GM23248 (cell line): Measurements from ENCODE around the gene CNTN4.

Source experiments
- EZH2 ChIP-seq: fragments of 200-600 bp; sonication (generic); IDR thresholded peaks from 2 replicates; pipeline ENCODE4 v1.6.1; 2018; ENCODE audit warnings: antibody characterized with exemption, mild to moderate bottlenecking; ENCODE audit not compliant: insufficient read depth, poor library complexity, severe bottlenecking
- EZH2phosphoT487 ChIP-seq: fragments of 200-600 bp; sonication (generic); IDR thresholded peaks from 2 replicates; pipeline ENCODE4 v1.6.1; 2018; ENCODE audit warnings: antibody characterized with exemption, moderate library complexity, mild to moderate bottlenecking, low read depth; ENCODE audit not compliant: insufficient read depth

GRCh38 chr3:2823031-2823430 is 724.4 kb downstream of the CNTN4 start:
- TF ChIP-seq EZH2 (no peak), EZH2phosphoT487 (no peak)
